H9 (cell line): Measurements from ENCODE around the gene RETN. TPM values are rescaled to one million over a fixed set of nuclear protein-coding genes. Genes with fewer than 3 reads are reported as not detected.
A peak's percentile ranks its signal among the peaks of the same experiment; 100 is the strongest.

Experiments
- DNase-seq: peaks from one replicate; pipeline ENCODE4 v3.0.0-alpha.2; 2017
- H2AFZ ChIP-seq: one replicate; pipeline ENCODE4 v1.6.1; 2013; ENCODE audit warnings: mild to moderate bottlenecking, low read length, control low read depth, moderate library complexity
- H2AK5ac ChIP-seq: 2 replicates; pipeline ENCODE4 v1.6.1; 2013; ENCODE audit warnings: low read length, control low read depth, mixed read lengths; ENCODE audit not compliant: insufficient read length
- H2BK120ac ChIP-seq: one replicate; pipeline ENCODE4 v1.6.1; 2013; ENCODE audit warnings: low read depth, mild to moderate bottlenecking, low read length, control low read depth, inconsistent platforms; ENCODE audit not compliant: poor library complexity, severe bottlenecking
- H2BK12ac ChIP-seq: 2 replicates; pipeline ENCODE4 v1.6.1; 2013; ENCODE audit warnings: low read length, control low read depth, mixed read lengths, low read depth; ENCODE audit not compliant: insufficient read length
- H2BK15ac ChIP-seq: 2 replicates; pipeline ENCODE4 v1.6.1; 2013; ENCODE audit warnings: low read depth, low read length, control low read depth
- H2BK20ac ChIP-seq: one replicate; pipeline ENCODE4 v1.6.1; 2013; ENCODE audit warnings: low read depth, mild to moderate bottlenecking, low read length, control low read depth, inconsistent platforms; ENCODE audit not compliant: poor library complexity, severe bottlenecking
- H2BK5ac ChIP-seq: 2 replicates; pipeline ENCODE4 v1.6.1; 2013; ENCODE audit warnings: low read length, control low read depth, mixed read lengths; ENCODE audit not compliant: insufficient read length
- H3K14ac ChIP-seq: 2 replicates; pipeline ENCODE4 v1.6.1; 2013; ENCODE audit warnings: low read length, control low read depth; ENCODE audit not compliant: insufficient read depth
- H3K18ac ChIP-seq: 2 replicates; pipeline ENCODE4 v1.6.1; 2013; ENCODE audit warnings: low read depth, mild to moderate bottlenecking, mixed read lengths, low read length, control low read depth; ENCODE audit not compliant: insufficient read length
- H3K23ac ChIP-seq: 2 replicates; pipeline ENCODE4 v1.6.1; 2013; ENCODE audit warnings: low read length, control low read depth, mixed read lengths, low read depth; ENCODE audit not compliant: insufficient read length
- H3K23me2 ChIP-seq: 2 replicates; pipeline ENCODE4 v1.6.1; 2013; ENCODE audit warnings: low read depth, mild to moderate bottlenecking, mixed read lengths, low read length, control low read depth; ENCODE audit not compliant: insufficient read length, poor library complexity, severe bottlenecking
- H3K27ac ChIP-seq: 2 replicates; pipeline ENCODE4 v1.5.1; 2013; ENCODE audit warnings: low read length, control low read depth, mixed read lengths, low read depth; ENCODE audit not compliant: insufficient read length
- H3K27me3 ChIP-seq: 2 replicates; pipeline ENCODE4 v1.6.1; 2013; ENCODE audit warnings: low read length, control low read depth, inconsistent platforms; ENCODE audit not compliant: insufficient read depth
- H3K4ac ChIP-seq: 2 replicates; pipeline ENCODE4 v1.6.1; 2013; ENCODE audit warnings: low read depth, mild to moderate bottlenecking, control low read depth, inconsistent platforms, low read length, moderate library complexity
- H3K4me1 ChIP-seq: 2 replicates; pipeline ENCODE4 v1.6.1; 2013; ENCODE audit warnings: low read length, control low read depth, inconsistent platforms; ENCODE audit not compliant: insufficient read depth
- H3K4me2 ChIP-seq: 2 replicates; pipeline ENCODE4 v1.6.1; 2013; ENCODE audit warnings: low read length, control low read depth, mixed read lengths; ENCODE audit not compliant: insufficient read length, insufficient read depth
- H3K56ac ChIP-seq: 2 replicates; pipeline ENCODE4 v1.6.1; 2013; ENCODE audit warnings: low read depth, mild to moderate bottlenecking, mixed read lengths, low read length, control low read depth; ENCODE audit not compliant: insufficient read length
- H3K79me1 ChIP-seq: 2 replicates; pipeline ENCODE4 v1.6.1; 2013; ENCODE audit warnings: low read depth, mild to moderate bottlenecking, moderate library complexity, low read length, control low read depth, inconsistent platforms; ENCODE audit not compliant: insufficient read depth, poor library complexity, severe bottlenecking
- H3K79me2 ChIP-seq: 2 replicates; pipeline ENCODE4 v1.6.1; 2013; ENCODE audit warnings: low read length, control low read depth, inconsistent platforms; ENCODE audit not compliant: insufficient read depth
- H3K9ac ChIP-seq: 2 replicates; pipeline ENCODE4 v1.6.1; 2013; ENCODE audit warnings: low read length, control low read depth, mixed read lengths; ENCODE audit not compliant: insufficient read length; ENCODE audit errors: extremely low read depth
- H3K9me3 ChIP-seq: one replicate; pipeline ENCODE4 v1.6.1; 2013; ENCODE audit warnings: low read depth, low read length, inconsistent platforms; ENCODE audit not compliant: control insufficient read depth
- H3T11ph ChIP-seq: one replicate; pipeline ENCODE4 v1.6.1; 2013; ENCODE audit warnings: mild to moderate bottlenecking, low read length, control low read depth, inconsistent platforms
- H4K20me1 ChIP-seq: one replicate; pipeline ENCODE4 v1.6.1; 2013; ENCODE audit not compliant: control insufficient read depth, insufficient read length, insufficient read depth
- H4K5ac ChIP-seq: 2 replicates; pipeline ENCODE4 v1.6.1; 2013; ENCODE audit warnings: low read depth, mild to moderate bottlenecking, mixed read lengths, low read length, control low read depth; ENCODE audit not compliant: insufficient read length
- H4K8ac ChIP-seq: replicated peaks from 2 replicates; pipeline ENCODE4 v1.6.1; 2013; ENCODE audit warnings: low read length, control low read depth, mixed read lengths, low read depth; ENCODE audit not compliant: insufficient read length
- H4K91ac ChIP-seq: 2 replicates; pipeline ENCODE4 v1.6.1; 2013; ENCODE audit warnings: low read depth, mild to moderate bottlenecking, moderate library complexity, mixed read lengths, low read length, control low read depth; ENCODE audit not compliant: insufficient read length
- H3K27ac Mint-ChIP-seq, 3 experiments: 2 replicates in 2 of 3; 3 replicates in 1 of 3; pipeline ENCODE4 v1.8.0; 2020 to 2021; ENCODE audit warnings: mixed read lengths in 3 of 3, mild to moderate bottlenecking in 1 of 3, moderate library complexity in 1 of 3
- H3K27me3 Mint-ChIP-seq: 2 replicates; pipeline ENCODE4 v1.8.0; 2021; ENCODE audit warnings: low read depth, mild to moderate bottlenecking, moderate library complexity, mixed read lengths
- H3K36me3 Mint-ChIP-seq, 3 experiments: 2 replicates in 2 of 3; 3 replicates in 1 of 3; pipeline ENCODE4 v1.8.0; 2020 to 2021; ENCODE audit warnings: low read depth in 3 of 3, mixed read lengths in 3 of 3; ENCODE audit not compliant: insufficient read depth in 1 of 3
- H3K4me1 Mint-ChIP-seq, 2 experiments: 2 replicates each; pipeline ENCODE4 v1.8.0; 2020; ENCODE audit warnings: mixed read lengths in 2 of 2
- H3K4me3 Mint-ChIP-seq, 2 experiments: 2 replicates in 1 of 2; 3 replicates in 1 of 2; pipeline ENCODE4 v1.8.0; 2020 to 2021; ENCODE audit warnings: mild to moderate bottlenecking in 2 of 2, mixed read lengths in 2 of 2, moderate library complexity in 1 of 2
- H3K9me3 Mint-ChIP-seq, 2 experiments: 2 replicates in 1 of 2; 3 replicates in 1 of 2; pipeline ENCODE4 v1.8.0; 2020; ENCODE audit warnings: mild to moderate bottlenecking in 2 of 2, mixed read lengths in 2 of 2, moderate library complexity in 1 of 2
- WGBS: extraction: QIAGEN DNeasy Blood & Tissue Kit; methylation state at CpG from one replicate; pipeline ENCODE4 v1.1.7; 2013; ENCODE audit warnings: missing lambda C conversion rate, low lambda C conversion rate, mixed read lengths; ENCODE audit not compliant: insufficient read length; ENCODE audit errors: extremely low coverage; 5-methylcytosine and 5-hydroxymethylcytosine counted together
- total RNA-seq: library from RNA; stranded (reverse); gene quantifications from 2 replicates; pipeline ENCODE4 v1.2.1, GENCODE V29; 2021
- TF ChIP-seq, protein P1 (sequence below): fragments of 200-600 bp; sonication (generic); conservative IDR thresholded peaks from 3 replicates; pipeline ENCODE4 v1.8.0; 2021; ENCODE audit warnings: antibody characterized with exemption, mild to moderate bottlenecking

The RETN gene
- total RNA-seq, 1 experiment from 2014 or later: not detected

DNA sequence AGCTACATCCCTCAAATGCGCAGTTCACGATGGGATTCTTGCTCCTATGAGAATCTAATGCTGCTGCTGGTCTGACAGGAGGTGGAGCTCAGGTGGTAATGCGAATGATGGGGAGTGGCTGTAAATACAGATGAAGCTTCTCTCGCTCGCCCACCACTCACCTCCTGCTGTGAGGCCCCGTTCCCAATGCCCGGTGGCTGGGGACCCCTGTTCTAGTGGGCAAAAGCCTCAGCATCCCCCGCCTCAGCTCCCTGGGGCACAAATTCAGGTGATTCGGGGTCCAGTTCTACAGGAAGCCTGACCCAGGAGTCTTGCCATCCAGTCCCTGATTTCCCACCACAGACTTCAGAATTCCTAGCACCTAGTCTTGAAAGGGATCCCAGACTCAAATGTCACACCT is 3.7 kb downstream of the RETN start:
- Histone ChIP-seq H2AK5ac (no peak overlapping the region), H3K79me2 (no peaks in the 10 kb centered on the region), H3K56ac (no peak overlapping the region), H2BK20ac (no peak overlapping the region), H3K4ac (no peak overlapping the region), H3K27ac (no peak overlapping the region), H3K9ac (no peak overlapping the region), H3K14ac (no peak overlapping the region), H2BK120ac (no peak overlapping the region), H3K18ac (no peak overlapping the region), H2BK5ac (no peak overlapping the region), H3K23me2 (peaks cover 6% of the 10 kb centered on the region), H3K4me1 (no peaks in the 10 kb centered on the region), H3T11ph (no peak overlapping the region), H2BK12ac (no peak overlapping the region), H3K27me3 (peaks cover 2% of the 10 kb centered on the region; the same call in 1 of the 2 replicates), H2BK15ac (no peak overlapping the region), H4K5ac (no peak overlapping the region), H3K23ac (no peak overlapping the region), H4K91ac (no peak overlapping the region), H3K9me3 (no peaks in the 10 kb centered on the region), H3K4me2 (no peak overlapping the region), H4K8ac (no peak overlapping the region), H2AFZ (no peak overlapping the region), H4K20me1 (no peaks in the 10 kb centered on the region), H3K79me1 (no peaks in the 10 kb centered on the region)
- H3K36me3 Mint-ChIP-seq: no peaks in the 10 kb centered on the region
- H3K9me3 Mint-ChIP-seq: peaks cover 0 to 4% of the 10 kb centered on the region in 2 experiments; a peak in 2 of 5 replicates
- TF ChIP-seq, protein P1, sequence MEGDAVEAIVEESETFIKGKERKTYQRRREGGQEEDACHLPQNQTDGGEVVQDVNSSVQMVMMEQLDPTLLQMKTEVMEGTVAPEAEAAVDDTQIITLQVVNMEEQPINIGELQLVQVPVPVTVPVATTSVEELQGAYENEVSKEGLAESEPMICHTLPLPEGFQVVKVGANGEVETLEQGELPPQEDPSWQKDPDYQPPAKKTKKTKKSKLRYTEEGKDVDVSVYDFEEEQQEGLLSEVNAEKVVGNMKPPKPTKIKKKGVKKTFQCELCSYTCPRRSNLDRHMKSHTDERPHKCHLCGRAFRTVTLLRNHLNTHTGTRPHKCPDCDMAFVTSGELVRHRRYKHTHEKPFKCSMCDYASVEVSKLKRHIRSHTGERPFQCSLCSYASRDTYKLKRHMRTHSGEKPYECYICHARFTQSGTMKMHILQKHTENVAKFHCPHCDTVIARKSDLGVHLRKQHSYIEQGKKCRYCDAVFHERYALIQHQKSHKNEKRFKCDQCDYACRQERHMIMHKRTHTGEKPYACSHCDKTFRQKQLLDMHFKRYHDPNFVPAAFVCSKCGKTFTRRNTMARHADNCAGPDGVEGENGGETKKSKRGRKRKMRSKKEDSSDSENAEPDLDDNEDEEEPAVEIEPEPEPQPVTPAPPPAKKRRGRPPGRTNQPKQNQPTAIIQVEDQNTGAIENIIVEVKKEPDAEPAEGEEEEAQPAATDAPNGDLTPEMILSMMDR: no peak
- no peak overlapping the region for H3K27ac Mint-ChIP-seq
- H3K4me3 Mint-ChIP-seq: peak overlapping the region in 1 of 2 experiments; percentile 60; a peak in 2 of 5 replicates
- no CpG with 5 or more reads among the region's 9 CpGs for WGBS
- no peak for DNase-seq
- peaks cover 88% of the 10 kb centered on the region for H3K27me3 Mint-ChIP-seq
- H3K4me1 Mint-ChIP-seq: peaks cover 4 to 15% of the 10 kb centered on the region in 2 experiments; a peak in 3 of 4 replicates
